Trophoblast cell (in vitro differentiated cells and primary cell): Measurements from ENCODE around the gene NKAPL.

Experiments used
- DNase-seq, 2 donors: peaks; one replicate each; pipeline ENCODE4 v3.0.0-alpha.2; 2016
- H2AFZ ChIP-seq: 2 replicates; pipeline ENCODE4 v1.6.1; 2013; ENCODE audit warnings: low read length, moderate library complexity, mild to moderate bottlenecking; ENCODE audit not compliant: insufficient read depth, poor library complexity
- H2AK5ac ChIP-seq: 2 replicates; pipeline ENCODE4 v1.6.1; 2013; ENCODE audit warnings: mild to moderate bottlenecking, low read length
- H2BK120ac ChIP-seq: 2 replicates; pipeline ENCODE4 v1.6.1; 2013; ENCODE audit warnings: low read length, mild to moderate bottlenecking, moderate library complexity; ENCODE audit not compliant: insufficient read depth, poor library complexity
- H2BK12ac ChIP-seq: 2 replicates; pipeline ENCODE4 v1.6.1; 2013; ENCODE audit warnings: mild to moderate bottlenecking, low read length, moderate library complexity
- H2BK5ac ChIP-seq: 2 replicates; pipeline ENCODE4 v1.6.1; 2013; ENCODE audit warnings: low read length, low read depth, moderate library complexity, mild to moderate bottlenecking; ENCODE audit not compliant: poor library complexity
- H3K14ac ChIP-seq: 2 replicates; pipeline ENCODE4 v1.6.1; 2013; ENCODE audit warnings: mild to moderate bottlenecking, low read length
- H3K18ac ChIP-seq: 2 replicates; pipeline ENCODE4 v1.6.1; 2013; ENCODE audit warnings: mild to moderate bottlenecking, low read length
- H3K23ac ChIP-seq: 2 replicates; pipeline ENCODE4 v1.6.1; 2013; ENCODE audit warnings: low read length
- H3K27ac ChIP-seq: 2 replicates; pipeline ENCODE4 v1.5.1; 2013; ENCODE audit warnings: low read depth, mild to moderate bottlenecking, inconsistent platforms, low read length, moderate library complexity
- H3K27me3 ChIP-seq: 2 replicates; pipeline ENCODE4 v1.6.1; 2013; ENCODE audit warnings: inconsistent platforms, mild to moderate bottlenecking, low read length, moderate library complexity; ENCODE audit not compliant: insufficient read depth
- H3K36me3 ChIP-seq, 2 experiments: 1 replicate in 1 of 2; 2 replicates in 1 of 2; pipeline ENCODE4 v1.6.1; 2013; ENCODE audit warnings: low read length in 2 of 2, mild to moderate bottlenecking in 2 of 2, moderate library complexity in 1 of 2; ENCODE audit not compliant: insufficient read depth in 2 of 2, control insufficient read depth in 1 of 2
- H3K4ac ChIP-seq: 2 replicates; pipeline ENCODE4 v1.6.1; 2013; ENCODE audit warnings: low read depth, mild to moderate bottlenecking, low read length, moderate library complexity
- H3K4me1 ChIP-seq, 2 experiments: 1 replicate in 1 of 2; 2 replicates in 1 of 2; pipeline ENCODE4 v1.6.1; 2013; ENCODE audit warnings: low read length in 2 of 2, mild to moderate bottlenecking in 2 of 2, moderate library complexity in 1 of 2; ENCODE audit not compliant: insufficient read depth in 2 of 2, control insufficient read depth in 1 of 2
- H3K4me2 ChIP-seq: 2 replicates; pipeline ENCODE4 v1.6.1; 2013; ENCODE audit warnings: inconsistent platforms, mild to moderate bottlenecking, low read length, moderate library complexity
- H3K4me3 ChIP-seq: 2 replicates; pipeline ENCODE4 v1.5.1; 2013; ENCODE audit warnings: mild to moderate bottlenecking, low read depth, low read length, inconsistent platforms
- H3K79me1 ChIP-seq: one replicate; pipeline ENCODE4 v1.6.1; 2013; ENCODE audit warnings: low read length
- H3K79me2 ChIP-seq: 2 replicates; pipeline ENCODE4 v1.6.1; 2013; ENCODE audit warnings: low read length, mild to moderate bottlenecking; ENCODE audit not compliant: control insufficient read depth, insufficient read depth, poor library complexity
- H3K9ac ChIP-seq: 2 replicates; pipeline ENCODE4 v1.6.1; 2013; ENCODE audit warnings: mild to moderate bottlenecking, low read length
- H3K9me3 ChIP-seq: 2 replicates; pipeline ENCODE4 v1.6.1; 2013; ENCODE audit warnings: low read depth, mild to moderate bottlenecking, control low read depth, inconsistent platforms, low read length; ENCODE audit not compliant: insufficient read depth
- H4K12ac ChIP-seq: 2 replicates; pipeline ENCODE4 v1.6.1; 2013; ENCODE audit warnings: low read depth, mild to moderate bottlenecking, low read length, moderate library complexity
- H4K8ac ChIP-seq: 2 replicates; pipeline ENCODE4 v1.6.1; 2013; ENCODE audit warnings: low read depth, mild to moderate bottlenecking, low read length, moderate library complexity
- H4K91ac ChIP-seq: one replicate; pipeline ENCODE4 v1.6.1; 2013; ENCODE audit warnings: low read depth, mild to moderate bottlenecking, low read length, moderate library complexity
- WGBS: extraction: QIAGEN DNeasy Blood & Tissue Kit; methylation state at CpG from one replicate; pipeline ENCODE4 v1.1.7; 2013; ENCODE audit warnings: missing lambda C conversion rate; ENCODE audit not compliant: insufficient read length, insufficient coverage; ENCODE audit errors: extremely low coverage; 5-methylcytosine and 5-hydroxymethylcytosine counted together

Gene NKAPL

DNA sequence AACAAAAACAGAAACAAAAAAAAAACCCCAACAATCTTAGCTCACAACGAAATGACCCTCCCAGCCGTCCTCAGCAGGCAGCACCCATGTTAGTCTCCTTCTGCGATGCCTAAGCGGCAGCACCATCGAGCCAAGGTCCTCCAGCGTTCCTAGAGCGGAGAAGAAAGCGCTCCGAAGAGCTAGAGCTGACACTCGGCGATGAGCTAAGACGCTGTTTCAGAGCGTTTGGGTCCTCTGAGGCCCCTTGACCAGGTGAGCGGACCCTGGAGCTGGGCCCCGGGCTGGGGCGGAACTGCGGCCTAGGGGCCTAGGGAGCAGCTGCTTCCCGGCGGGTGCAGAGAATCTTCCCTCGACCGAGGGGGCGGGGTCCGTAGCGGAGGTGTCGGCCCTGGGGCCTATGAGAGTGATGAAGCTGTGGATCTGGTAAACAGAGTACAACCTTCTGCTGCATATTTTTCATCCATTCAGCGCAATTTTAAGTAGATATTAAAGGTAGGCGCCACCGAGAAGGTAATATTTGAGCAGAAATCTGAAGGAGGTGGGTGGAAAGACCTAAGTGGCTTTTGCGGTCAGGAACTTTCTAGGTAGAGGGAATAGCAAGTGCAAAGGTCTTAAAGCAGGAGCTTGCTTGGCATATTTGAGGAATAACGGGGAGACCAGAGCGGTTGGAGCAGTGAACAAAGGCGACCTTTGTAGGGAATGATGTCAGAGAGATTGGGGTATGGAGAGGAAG is 8.0 kb downstream of the NKAPL start, which contains the start of gene ZSCAN26:
ZSCAN26 (plus strand) TSS at position 182 of the 733 bp plus-strand sequence. CDS start 4,777 bp downstream, outside the sequence.
- H3K9me3 ChIP-seq, result no peaks in the 10 kb centered on the region
- peak within 1 kb of the TSS; percentile 94 for H4K8ac ChIP-seq
- peak within 1 kb of the TSS; percentile 77 for H3K4me3 ChIP-seq
- DNase-seq, result peak; percentile 84 to 94
- peak within 1 kb of the TSS; percentile 35 for H3K4ac ChIP-seq
- H3K79me2 ChIP-seq, result peaks cover 3% of the 10 kb centered on the region
- H3K4me2 ChIP-seq, result peak within 1 kb of the TSS; percentile 60
- H2BK12ac ChIP-seq, result no peak within 1 kb of the TSS
- no peaks in the 10 kb centered on the region for H3K4me1 ChIP-seq
- H3K79me1 ChIP-seq, result peaks cover 4% of the 10 kb centered on the region
- H3K27ac ChIP-seq, result peak within 1 kb of the TSS; percentile 48
- peaks cover 4 to 5% of the 10 kb centered on the region in 2 experiments for H3K36me3 ChIP-seq
- H3K14ac ChIP-seq, result peak within 1 kb of the TSS; percentile 76
- peak within 1 kb of the TSS; percentile 50 for H2BK5ac ChIP-seq
- no peak within 1 kb of the TSS for H3K23ac ChIP-seq
- H4K91ac ChIP-seq, result peak within 1 kb of the TSS; percentile 87
- H2AK5ac ChIP-seq, result no peak within 1 kb of the TSS
- H3K9ac ChIP-seq, result peak within 1 kb of the TSS; percentile 78
- H3K18ac ChIP-seq, result peak within 1 kb of the TSS; percentile 35
- no CpG with 5 or more reads among the region's 32 CpGs for WGBS
- peak within 1 kb of the TSS; percentile 68 for H4K12ac ChIP-seq
- H3K27me3 ChIP-seq, result no peaks in the 10 kb centered on the region
- H2BK120ac ChIP-seq, result peak within 1 kb of the TSS; percentile 59
- H2AFZ ChIP-seq, result peak within 1 kb of the TSS; percentile 82

DNA sequence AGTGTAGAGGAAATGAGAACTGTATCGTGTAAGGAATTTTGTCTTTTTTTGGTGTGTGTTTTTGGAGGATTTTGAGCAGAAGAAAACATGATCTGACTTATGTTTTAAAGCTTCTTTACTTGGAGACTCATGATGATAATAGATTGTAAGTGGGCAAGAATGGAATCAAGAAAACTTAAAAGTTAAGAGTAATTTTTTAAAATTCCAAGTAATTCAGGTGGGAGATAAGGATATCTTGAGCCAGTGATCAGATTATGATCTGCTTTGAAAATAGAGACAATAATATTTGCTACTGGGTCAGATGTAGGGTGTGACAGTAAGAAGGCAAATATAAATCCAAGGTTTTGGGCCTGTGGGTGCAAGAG is 8.6 kb downstream of the NKAPL start:
- Histone ChIP-seq H4K12ac (peak overlapping the region; percentile 12), H3K79me1 (peaks cover 4% of the 10 kb centered on the region), H3K4me3 (no peak overlapping the region), H3K27ac (no peak overlapping the region), H3K36me3 (peaks cover 5 to 8% of the 10 kb centered on the region in 2 experiments), H2BK12ac (no peak overlapping the region), H3K4me2 (peak overlapping the region; percentile 60), H3K23ac (no peak overlapping the region), H4K8ac (peak overlapping the region; percentile 94), H2BK5ac (no peak overlapping the region), H3K79me2 (peaks cover 3% of the 10 kb centered on the region), H3K14ac (no peak overlapping the region), H4K91ac (no peak overlapping the region), H2AFZ (peak overlapping the region; percentile 82), H2AK5ac (no peak overlapping the region), H3K4ac (no peak overlapping the region), H2BK120ac (no peak overlapping the region), H3K9me3 (no peaks in the 10 kb centered on the region), H3K4me1 (no peaks in the 10 kb centered on the region), H3K18ac (no peak overlapping the region), H3K27me3 (no peaks in the 10 kb centered on the region), H3K9ac (no peak overlapping the region)
- no peak for DNase-seq
- 100% methylated on average over 1 of the region's 1 CpG for WGBS

DNA sequence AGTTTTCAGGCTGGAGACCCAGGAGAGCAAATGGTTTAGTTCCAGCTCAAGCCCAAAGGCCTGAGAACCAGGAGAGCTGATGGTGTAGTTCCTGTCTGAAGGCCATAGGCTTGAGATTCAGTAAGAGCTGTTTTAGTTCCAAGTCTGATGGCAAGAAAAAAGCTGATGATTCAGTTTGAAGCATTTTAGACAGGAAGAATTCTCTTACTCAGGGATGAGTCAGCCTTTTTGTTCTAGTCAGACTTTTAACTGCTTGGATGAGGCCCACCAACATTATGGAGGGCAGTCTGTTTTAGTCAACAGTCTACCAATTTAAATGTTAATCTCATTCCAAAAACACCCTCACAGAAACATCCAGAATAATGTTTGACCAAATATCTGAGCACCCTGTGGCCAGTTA is 10.4 kb downstream of the NKAPL start:
- no peaks in the 10 kb centered on the region for H3K9me3 ChIP-seq
- peaks cover 11 to 17% of the 10 kb centered on the region in 2 experiments for H3K36me3 ChIP-seq
- H2AFZ ChIP-seq, result no peak overlapping the region
- H3K9ac ChIP-seq, result no peak overlapping the region
- H3K23ac ChIP-seq, result no peak overlapping the region
- peak; percentile 16 to 75 for DNase-seq
- H3K27me3 ChIP-seq, result no peaks in the 10 kb centered on the region
- no peak overlapping the region for H3K4ac ChIP-seq
- no peak overlapping the region for H3K14ac ChIP-seq
- H4K8ac ChIP-seq, result no peak overlapping the region
- no peaks in the 10 kb centered on the region for H3K4me1 ChIP-seq
- H2BK120ac ChIP-seq, result no peak overlapping the region
- no peak overlapping the region for H4K12ac ChIP-seq
- no peak overlapping the region for H2BK12ac ChIP-seq
- H4K91ac ChIP-seq, result no peak overlapping the region
- H3K79me1 ChIP-seq, result peaks cover 4% of the 10 kb centered on the region
- H3K4me3 ChIP-seq, result no peak overlapping the region
- no peak overlapping the region for H3K4me2 ChIP-seq
- no peak overlapping the region for H2BK5ac ChIP-seq
- H3K27ac ChIP-seq, result no peak overlapping the region
- no peak overlapping the region for H3K18ac ChIP-seq
- no peak overlapping the region for H2AK5ac ChIP-seq
- peaks cover 3% of the 10 kb centered on the region for H3K79me2 ChIP-seq

DNA sequence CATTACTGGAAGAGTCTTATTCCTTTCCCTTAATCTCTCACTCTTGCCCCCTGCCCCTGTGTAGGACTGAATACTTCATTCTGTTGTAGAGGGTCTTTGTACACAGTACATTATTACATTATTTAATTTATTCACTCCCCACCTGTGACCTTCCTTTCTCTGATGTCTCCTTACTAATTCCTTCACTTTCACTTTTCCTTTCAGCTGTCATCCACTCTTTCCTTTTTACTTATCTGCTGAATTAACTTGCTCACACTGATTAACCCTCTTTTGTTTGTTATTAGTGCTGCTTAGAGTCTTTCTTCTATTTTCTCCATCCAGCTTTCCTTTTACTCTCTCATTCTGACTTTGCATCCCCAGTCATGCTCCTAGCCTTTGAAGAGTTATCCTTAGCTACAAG is 15.8 kb downstream of the NKAPL start:
- Histone ChIP-seq H2AFZ (no peak overlapping the region), H3K36me3 (peaks cover 11 to 29% of the 10 kb centered on the region in 2 experiments), H3K79me1 (no peaks in the 10 kb centered on the region), H3K4me2 (no peak overlapping the region), H3K4me3 (no peak overlapping the region), H4K91ac (no peak overlapping the region), H2AK5ac (no peak overlapping the region), H4K8ac (no peak overlapping the region), H3K18ac (no peak overlapping the region), H2BK12ac (no peak overlapping the region), H3K27me3 (no peaks in the 10 kb centered on the region), H3K27ac (no peak overlapping the region), H3K9ac (no peak overlapping the region), H3K4me1 (no peaks in the 10 kb centered on the region), H3K23ac (no peak overlapping the region), H3K4ac (no peak overlapping the region), H2BK5ac (no peak overlapping the region), H3K79me2 (no peaks in the 10 kb centered on the region), H4K12ac (no peak overlapping the region), H2BK120ac (no peak overlapping the region), H3K9me3 (no peaks in the 10 kb centered on the region), H3K14ac (no peak overlapping the region)
- DNase-seq, result no peak
